ENCODE data around the gene PPM1A.

The PPM1A gene

DNA sequence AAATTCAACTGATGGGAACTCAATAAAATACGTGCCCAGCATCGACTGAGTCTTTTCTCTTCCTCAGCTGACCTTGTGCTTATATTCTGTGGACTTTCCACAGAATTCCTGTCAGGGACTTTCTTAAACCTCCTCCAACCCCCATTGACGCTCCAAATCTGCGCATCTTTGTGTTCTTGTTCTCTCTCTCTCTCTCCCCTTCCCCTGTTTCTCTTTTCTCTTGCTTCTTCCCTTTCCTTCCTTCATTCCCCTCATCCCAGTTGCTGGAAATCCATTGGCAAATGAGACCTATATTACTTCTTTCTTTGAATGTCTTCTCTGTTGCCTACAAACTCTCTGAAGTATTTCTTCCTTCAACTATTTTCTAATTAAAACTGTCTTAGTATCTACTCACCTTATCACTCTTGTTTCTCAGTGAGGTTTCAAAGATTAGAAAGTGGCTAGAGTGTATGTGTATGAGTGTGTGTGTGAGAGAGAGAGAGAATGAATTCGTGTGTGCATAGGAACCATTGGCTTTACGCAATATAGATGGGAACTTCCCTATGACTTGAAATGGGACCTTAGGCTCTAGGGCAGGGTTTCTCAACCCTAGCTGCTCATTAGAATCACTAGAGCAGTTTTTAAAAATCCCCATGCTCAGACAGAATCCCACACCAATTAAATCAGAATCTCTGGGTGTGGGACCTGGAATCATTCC is 42.0 kb upstream of the PPM1A start:
- no peaks in the 10 kb centered on the region for H3K27me3 Mint-ChIP-seq (ENCODE audit: low read depth)
- peaks cover 3% of the 10 kb centered on the region for H3K9me3 Mint-ChIP-seq
- no peak overlapping the region for H3K27ac Mint-ChIP-seq
- H3K4me1 Mint-ChIP-seq, result peaks cover 17% of the 10 kb centered on the region
- H3K36me3 Mint-ChIP-seq (ENCODE audit: low read depth), result no peaks in the 10 kb centered on the region
- no peak overlapping the region for H3K4me3 Mint-ChIP-seq
- no peak for TF ChIP-seq CTCF (IDR thresholded peaks at IDR 0.05; ENCODE audit: unreplicated experiment in 3 of 3)

DNA sequence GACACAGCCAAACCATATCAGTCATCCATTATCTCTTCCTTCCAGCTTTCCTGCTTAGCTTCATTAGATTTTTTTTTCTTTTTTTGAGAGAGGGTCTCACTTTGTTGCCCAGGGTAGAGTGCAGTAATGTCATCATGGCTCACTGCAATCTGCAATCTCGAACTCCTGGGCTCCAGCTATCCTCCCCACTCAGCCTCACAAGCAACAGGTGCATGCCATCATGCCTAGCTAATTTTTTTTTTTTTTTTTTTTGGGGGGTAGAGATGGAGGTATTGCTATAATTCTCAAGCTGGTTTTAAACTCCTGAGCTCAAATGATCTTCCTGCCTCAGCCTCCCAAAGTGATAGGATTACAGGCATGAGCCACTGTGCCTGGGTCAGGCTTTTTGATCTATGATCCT is 38.3 kb upstream of the PPM1A start:
- Mint-ChIP-seq H3K27me3 (ENCODE audit: low read depth) (no peaks in the 10 kb centered on the region), H3K9me3 (no peaks in the 10 kb centered on the region), H3K4me1 (peaks cover 7% of the 10 kb centered on the region), H3K36me3 (ENCODE audit: low read depth) (no peaks in the 10 kb centered on the region), H3K4me3 (no peak overlapping the region), H3K27ac (no peak overlapping the region)
- TF ChIP-seq CTCF (IDR thresholded peaks at IDR 0.05; ENCODE audit: unreplicated experiment in 3 of 3), result no peak

GRCh38 chr14:60211153-60211552 is 37.9 kb upstream of the PPM1A start:
- no peaks in the 10 kb centered on the region for H3K27me3 Mint-ChIP-seq (ENCODE audit: low read depth)
- H3K27ac Mint-ChIP-seq, result no peak overlapping the region
- H3K9me3 Mint-ChIP-seq, result no peaks in the 10 kb centered on the region
- H3K4me1 Mint-ChIP-seq, result peaks cover 7% of the 10 kb centered on the region
- no peak for TF ChIP-seq CTCF (IDR thresholded peaks at IDR 0.05; ENCODE audit: unreplicated experiment in 3 of 3)
- H3K4me3 Mint-ChIP-seq, result no peak overlapping the region
- H3K36me3 Mint-ChIP-seq (ENCODE audit: low read depth), result no peaks in the 10 kb centered on the region

GRCh38 chr14:60212503-60213371 is 36.3 kb upstream of the PPM1A start:
- no peak for TF ChIP-seq CTCF (IDR thresholded peaks at IDR 0.05; ENCODE audit: unreplicated experiment in 3 of 3)
- no peaks in the 10 kb centered on the region for H3K27me3 Mint-ChIP-seq (ENCODE audit: low read depth)

GRCh38 chr14:60214003-60214402 is 35.0 kb upstream of the PPM1A start:
- H3K36me3 Mint-ChIP-seq (ENCODE audit: low read depth), result no peaks in the 10 kb centered on the region
- TF ChIP-seq CTCF (IDR thresholded peaks at IDR 0.05; ENCODE audit: unreplicated experiment in 3 of 3), result no peak
- no peaks in the 10 kb centered on the region for H3K9me3 Mint-ChIP-seq
- no peaks in the 10 kb centered on the region for H3K27me3 Mint-ChIP-seq (ENCODE audit: low read depth)
- H3K4me3 Mint-ChIP-seq, result no peak overlapping the region
- H3K4me1 Mint-ChIP-seq, result peaks cover 7% of the 10 kb centered on the region
- no peak overlapping the region for H3K27ac Mint-ChIP-seq

More at GRCh38 chr14:60212503-60213371, 36.3 kb upstream of the PPM1A start:
- H3K36me3 Mint-ChIP-seq (ENCODE audit: low read depth), result no peaks in the 10 kb centered on the region
- H3K9me3 Mint-ChIP-seq, result no peaks in the 10 kb centered on the region
- H3K4me1 Mint-ChIP-seq, result peaks cover 7% of the 10 kb centered on the region
- no peak overlapping the region for H3K27ac Mint-ChIP-seq
- H3K4me3 Mint-ChIP-seq, result no peak overlapping the region

Measured in nephron (organoid).